Astrocyte of the cerebellum (primary cell): ENCODE measurements around the gene FAM222B.

Experiments used
- DNase-seq: peaks from one replicate; pipeline ENCODE4 v3.0.0-alpha.2; 2011; ENCODE audit warnings: low read depth
- H3K4me3 ChIP-seq: 2 replicates; pipeline ENCODE4 v1.5.1; 2011; ENCODE audit warnings: mild to moderate bottlenecking, low read depth, low read length, moderate library complexity
- CTCF ChIP-seq: IDR thresholded peaks from 2 replicates; pipeline ENCODE4 v1.5.1; 2012; ENCODE audit warnings: low read length, low read depth, moderate library complexity, mild to moderate bottlenecking; ENCODE audit errors: missing control alignments
- in situ Hi-C: cut with HindIII; loops from 2 replicates; pipeline ENCODE4 v1.10.0; 2017; ENCODE audit warnings: low sequenced_read_pairs

The FAM222B gene

GRCh38 chr17:28819582-28819981, 23.0 kb downstream of the FAM222B start:
- no peak overlapping the region for H3K4me3 ChIP-seq
- no peak for TF ChIP-seq CTCF
- in situ Hi-C loops = loop anchor here (5.0 kb wide), 1 partner anchor 48 kb away; no protein-coding TSS in a partner anchor
- no peak for DNase-seq

DNA sequence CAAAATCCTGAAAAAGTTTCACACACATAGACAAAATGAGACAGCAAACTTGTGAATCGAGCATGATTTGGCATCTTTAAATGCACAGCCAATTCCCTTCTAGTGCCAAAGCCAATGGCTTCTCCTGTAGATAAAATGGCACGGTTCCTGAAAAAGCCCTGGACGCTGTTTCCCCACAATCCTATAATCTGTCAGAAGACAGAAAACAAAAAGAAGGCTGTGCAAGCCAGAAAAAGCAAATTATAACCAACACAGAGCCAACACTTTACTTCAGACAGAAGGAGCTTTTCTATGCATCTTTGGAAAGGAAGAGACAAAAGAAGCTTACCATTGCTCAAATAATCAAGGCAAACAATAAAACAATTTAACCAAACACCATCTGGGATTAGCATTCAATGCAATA, 23.8 kb downstream of the FAM222B start:
- in situ Hi-C loops = loop anchor here (5.0 kb wide), 1 partner anchor 48 kb away; no protein-coding TSS in a partner anchor
- no peak for DNase-seq
- TF ChIP-seq CTCF = no peak
- H3K4me3 ChIP-seq = no peak overlapping the region

- DNase-seq = no peak
- H3K4me3 ChIP-seq = no peak overlapping the region
- no peak for TF ChIP-seq CTCF
Observed at GRCh38 chr17:28816540-28816939, 26.1 kb downstream of the FAM222B start.

DNA sequence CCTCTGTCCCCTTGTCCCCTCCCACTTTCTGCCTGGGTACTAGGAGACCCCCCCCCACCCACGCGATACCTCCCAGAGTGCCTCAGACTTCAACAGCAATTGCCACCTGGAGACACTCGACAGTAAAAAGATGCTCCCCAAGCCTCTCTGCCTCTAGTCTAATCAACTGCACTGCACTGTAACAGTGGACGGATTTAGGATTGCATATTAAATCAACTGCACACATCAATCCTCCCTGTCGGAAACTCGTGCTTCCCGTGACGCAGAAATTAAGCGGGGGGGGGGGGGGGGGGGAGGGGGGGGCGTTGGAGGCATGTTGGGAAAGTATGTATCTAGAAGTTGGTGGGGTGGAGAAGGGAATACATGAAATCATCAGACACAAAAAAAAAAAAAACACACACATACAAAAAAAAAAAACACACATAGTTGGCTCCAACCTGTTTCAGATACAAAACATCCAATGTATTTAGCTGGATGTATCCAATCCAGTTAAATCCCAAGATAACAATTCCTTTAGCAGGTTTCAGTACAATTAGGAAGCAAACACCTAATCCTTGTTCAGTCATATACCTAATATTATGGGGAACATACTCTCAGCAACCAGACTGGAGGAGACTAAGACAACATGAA, 29.7 kb downstream of the FAM222B start:
- in situ Hi-C loops = no loop called here
- TF ChIP-seq CTCF = no peak
- no peak for DNase-seq
- H3K4me3 ChIP-seq = peak overlapping the region; percentile 93

More at GRCh38 chr17:28816540-28816939, 26.1 kb downstream of the FAM222B start:
- in situ Hi-C loops = loop anchor here (5.0 kb wide), 1 partner anchor 51 kb away; no protein-coding TSS in a partner anchor

GRCh38 chr17:28812091-28812747, 30.4 kb downstream of the FAM222B start:
- in situ Hi-C loops = no loop called here
- DNase-seq = peak; percentile 92
- peak overlapping the region; percentile 93 for H3K4me3 ChIP-seq
- no peak for TF ChIP-seq CTCF

DNA sequence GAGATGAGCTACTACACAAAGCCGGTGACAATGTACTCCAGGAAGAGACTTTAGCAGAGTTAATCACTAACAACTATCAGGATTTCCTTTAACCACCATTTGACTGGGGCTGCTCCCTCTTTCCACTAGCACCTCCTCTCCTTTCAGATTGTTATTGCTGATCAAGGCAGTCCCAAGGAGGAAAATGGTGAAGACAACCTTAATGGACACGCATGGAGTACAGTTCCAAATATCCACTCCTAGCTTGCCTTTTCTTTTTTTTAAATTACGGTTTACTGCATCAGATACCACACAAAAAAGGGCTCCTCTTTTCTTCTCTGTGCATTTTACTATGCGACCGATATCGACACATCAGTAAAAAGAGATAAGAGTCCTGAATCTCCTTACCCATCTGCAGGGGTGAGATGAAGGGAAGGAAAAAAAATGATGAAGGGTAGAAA, 30.9 kb downstream of the FAM222B start:
- DNase-seq = no peak
- no peak for TF ChIP-seq CTCF
- in situ Hi-C loops = no loop called here
- H3K4me3 ChIP-seq = peak overlapping the region; percentile 93
